Upper lobe of left lung (tissue), 6 donors: ENCODE results near the gene COL8A2. TPM values are rescaled to one million over a fixed set of nuclear protein-coding genes. Genes with fewer than 3 reads are reported as not detected.

Source experiments
- ATAC-seq, 2 donors: fragments of 200-7000 bp; cut with Tn5 transposase; one replicate each; pipeline ENCODE4 v1.9.1; 2022; ENCODE audit warnings: mild to moderate bottlenecking in 2 of 2, moderate library complexity in 2 of 2; ENCODE audit not compliant: low FRiP score in 2 of 2
- DNase-seq, 2 donors: peaks; one replicate each; pipeline ENCODE4 v3.0.0-alpha.2; 2019 to 2020
- H3K27ac ChIP-seq, 4 donors: fragments of 200-600 bp; sonication (generic); one replicate each; pipeline ENCODE4 v1.5.1; 2016 to 2019
- H3K27me3 ChIP-seq, 4 donors: fragments of 200-600 bp; sonication (generic); one replicate each; pipeline ENCODE4 v1.5.1; 2017 to 2019
- H3K36me3 ChIP-seq, 4 donors: fragments of 200-600 bp; sonication (generic); one replicate each; pipeline ENCODE4 v1.5.1; 2016 to 2019
- H3K4me1 ChIP-seq, 4 donors: fragments of 200-600 bp; sonication (generic); one replicate each; pipeline ENCODE4 v1.5.1; 2018 to 2019
- H3K4me3 ChIP-seq, 4 donors: fragments of 200-600 bp; sonication (generic); one replicate each; pipeline ENCODE4 v1.5.1; 2017 to 2019; ENCODE audit warnings: mild to moderate bottlenecking in 2 of 4, moderate library complexity in 1 of 4
- H3K9me3 ChIP-seq, 4 donors: fragments of 200-600 bp; sonication (generic); one replicate each; pipeline ENCODE4 v1.5.1; 2018 to 2019
- CTCF ChIP-seq, 6 experiments: fragments of 450-650 bp in 4 of 6; fragments of 200-600 bp in 2 of 6; sonication (generic) in 2 of 6; IDR thresholded peaks; one replicate each; pipeline ENCODE4 v1.5.1; 2016 to 2019; ENCODE audit warnings: antibody characterized with exemption in 6 of 6
- EP300 ChIP-seq, 4 donors: sonication (generic); formaldehyde crosslinking; IDR thresholded peaks; one replicate each; pipeline ENCODE4 v1.5.1; 2017; ENCODE audit warnings: antibody characterized with exemption in 4 of 4, control low read depth in 2 of 4
- POLR2A ChIP-seq, 4 donors: fragments of 450-650 bp; IDR thresholded peaks; one replicate each; pipeline ENCODE4 v1.5.1; 2016 to 2017; ENCODE audit warnings: antibody characterized with exemption in 4 of 4, mild to moderate bottlenecking in 2 of 4
- POLR2AphosphoS5 ChIP-seq, 2 donors: sonication (generic); formaldehyde crosslinking; IDR thresholded peaks; one replicate each; pipeline ENCODE4 v1.5.1; 2017; ENCODE audit warnings: antibody characterized with exemption in 2 of 2
- WGBS, 2 donors: methylation state at CpG; one replicate each; pipeline ENCODE4 v1.1.5; 2017 to 2018; 5-methylcytosine and 5-hydroxymethylcytosine counted together
- total RNA-seq, 6 donors: library from RNA; depleted of rRNA in 4 of 6; stranded (reverse); fragments of >200 nt in 4 of 6; gene quantifications; one replicate each; pipeline versions ENCODE4 v1.1.0 to v1.2.1, GENCODE V29; 2016 to 2021
- donor health status: DM: no; HTN: no; CAD: no; lungs with moderate emphysema.
- donor health status: DM: no; HTN: yes; CAD: no; lungs with severe emphysema.

COL8A2 gene
- total RNA-seq, 6 donors from 2014 or later: 2.5 to 20.8 (median 11.4) TPM

- Histone ChIP-seq H3K9me3 (no peaks in the 10 kb centered on the region), H3K4me1 (peaks cover 6 to 26% (median 10%) of the 10 kb centered on the region in 4 donors), H3K36me3 (no peaks in the 10 kb centered on the region), H3K4me3 (no peak overlapping the region), H3K27ac (no peak overlapping the region), H3K27me3 (peaks cover 0 to 12% (median 2%) of the 10 kb centered on the region in 4 donors)
- 85 to 87% methylated on average over 6 to 11 of the region's 11 CpGs for WGBS, 2 donors
- ATAC-seq (no peak), DNase-seq (no peak)
- TF ChIP-seq CTCF (IDR thresholded peaks at IDR 0.05) (no peak), EP300 (IDR thresholded peaks at IDR 0.05) (no peak), POLR2A (IDR thresholded peaks at IDR 0.05) (no peak), POLR2AphosphoS5 (IDR thresholded peaks at IDR 0.05) (no peak)
Observed at GRCh38 chr1:36128126-36128904, 3.3 kb upstream of the COL8A2 start.

GRCh38 chr1:36126797-36127500 lies 1.9 kb upstream of the COL8A2 start:
- DNase-seq: no peak
- Histone ChIP-seq H3K36me3 (no peaks in the 10 kb centered on the region), H3K9me3 (no peaks in the 10 kb centered on the region), H3K27ac (no peak overlapping the region), H3K27me3 (peaks cover 0 to 12% (median 2%) of the 10 kb centered on the region in 4 donors), H3K4me1 (peaks cover 6 to 26% (median 10%) of the 10 kb centered on the region in 4 donors), H3K4me3 (no peak overlapping the region)
- TF ChIP-seq CTCF (IDR thresholded peaks at IDR 0.05): no peak
- no peak for TF ChIP-seq EP300 (IDR thresholded peaks at IDR 0.05)
- no peak for TF ChIP-seq POLR2AphosphoS5 (IDR thresholded peaks at IDR 0.05)
- TF ChIP-seq POLR2A (IDR thresholded peaks at IDR 0.05): no peak
- ATAC-seq: no peak
- WGBS, 2 donors: 62 to 100% methylated on average over 2 to 7 of the region's 7 CpGs

DNA sequence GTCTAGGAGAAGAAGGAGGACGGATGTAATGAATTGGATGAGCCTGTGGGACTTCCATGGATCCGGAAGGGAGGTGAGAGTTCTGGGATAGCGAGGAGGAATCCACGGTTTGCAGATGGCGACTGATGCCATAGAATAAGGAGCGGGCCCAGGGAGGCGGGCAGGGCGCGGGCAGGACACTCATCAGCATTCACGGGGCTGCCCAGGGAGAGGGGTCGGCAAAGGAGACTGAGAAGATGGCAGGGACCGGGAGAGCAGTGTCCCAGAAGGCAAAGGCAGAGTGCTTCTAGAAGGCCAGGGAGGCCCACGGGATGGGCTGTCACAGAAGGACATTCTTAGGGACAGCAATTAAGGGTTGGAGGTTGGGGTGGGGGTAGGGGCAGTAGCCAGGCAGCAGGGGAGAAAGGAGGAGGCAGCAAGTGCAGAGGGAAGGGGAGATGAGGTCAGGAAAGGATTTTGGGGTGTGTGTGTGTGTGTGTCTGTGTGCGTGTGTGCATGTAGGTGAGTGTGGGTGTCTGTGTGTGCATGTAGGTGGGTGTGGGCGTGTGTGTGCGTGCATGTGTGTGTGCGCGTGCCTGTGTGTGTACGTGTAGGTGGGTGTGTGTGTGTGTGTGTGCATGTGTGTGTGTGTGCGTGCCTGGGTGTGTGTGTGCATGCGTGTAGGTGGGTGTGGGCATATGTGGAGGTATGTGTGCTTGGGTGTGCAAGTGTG lies 1.1 kb upstream of the COL8A2 start:
- Histone ChIP-seq H3K36me3 (no peaks in the 10 kb centered on the region), H3K9me3 (no peaks in the 10 kb centered on the region), H3K27ac (no peak overlapping the region), H3K27me3 (peaks cover 0 to 12% (median 2%) of the 10 kb centered on the region in 4 donors), H3K4me3 (no peak overlapping the region), H3K4me1 (peaks cover 6 to 26% (median 10%) of the 10 kb centered on the region in 4 donors)
- ATAC-seq (no peak), DNase-seq (no peak)
- 86 to 91% methylated on average over 21 of the region's 21 CpGs for WGBS, 2 donors
- no peak for TF ChIP-seq EP300 (IDR thresholded peaks at IDR 0.05)
- TF ChIP-seq POLR2AphosphoS5 (IDR thresholded peaks at IDR 0.05): no peak

DNA sequence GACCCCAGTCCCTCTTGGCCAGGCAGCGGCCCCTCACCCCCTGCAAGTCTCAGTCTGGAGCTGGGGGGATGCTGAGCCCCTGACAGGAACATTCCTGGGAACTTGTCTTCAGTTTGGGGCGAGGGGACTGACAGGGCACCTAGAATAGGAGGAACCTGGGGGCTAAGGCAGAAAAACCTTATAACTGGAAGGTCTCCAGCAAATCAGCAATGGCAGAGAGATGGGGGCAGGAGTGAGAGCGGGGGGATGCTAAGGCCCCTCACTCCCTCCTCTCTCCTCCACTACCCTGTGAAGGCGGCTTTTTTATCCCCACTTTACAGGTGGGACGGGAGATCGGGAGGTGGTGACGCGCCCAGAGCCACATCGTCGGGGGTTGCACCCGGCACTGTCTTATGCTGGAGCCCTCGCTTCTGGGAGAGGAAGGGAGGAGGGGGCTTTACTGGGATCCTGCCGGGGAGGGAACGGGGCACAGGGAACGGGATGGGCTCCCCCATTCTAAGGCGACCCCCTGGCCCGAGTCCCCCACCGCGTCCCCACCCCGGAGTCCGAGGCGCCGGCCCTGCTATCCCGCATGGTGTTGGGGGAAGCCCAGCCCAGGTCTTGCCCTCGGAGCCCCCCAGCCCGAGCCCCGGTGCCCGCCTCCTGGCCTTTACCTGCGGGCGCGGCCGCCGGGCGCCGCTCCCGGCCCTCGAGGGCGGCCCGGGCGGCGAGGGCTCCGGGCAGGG lies 456 bp downstream of the COL8A2 start:
- Histone ChIP-seq H3K4me1 (peaks cover 6 to 27% (median 12%) of the 10 kb centered on the region in 4 donors), H3K27me3 (peaks cover 0 to 12% (median 2%) of the 10 kb centered on the region in 4 donors), H3K4me3 (peak overlapping the region in 3 of 4 donors; percentile 40 to 48 (median 47)), H3K36me3 (no peaks in the 10 kb centered on the region), H3K9me3 (no peaks in the 10 kb centered on the region), H3K27ac (no peak overlapping the region)
- DNase-seq: no peak
- TF ChIP-seq POLR2AphosphoS5 (IDR thresholded peaks at IDR 0.05) (no peak), EP300 (IDR thresholded peaks at IDR 0.05) (no peak), POLR2A (IDR thresholded peaks at IDR 0.05) (no peak), CTCF (IDR thresholded peaks at IDR 0.05) (no peak)
- ATAC-seq: no peak
- WGBS, 2 donors: 45 to 69% methylated on average over 2 to 19 of the region's 42 CpGs
